ENCODE results near the gene BMP8B.
A peak's percentile ranks its signal among the peaks of the same experiment; 100 is the strongest.

The BMP8B gene

DNA sequence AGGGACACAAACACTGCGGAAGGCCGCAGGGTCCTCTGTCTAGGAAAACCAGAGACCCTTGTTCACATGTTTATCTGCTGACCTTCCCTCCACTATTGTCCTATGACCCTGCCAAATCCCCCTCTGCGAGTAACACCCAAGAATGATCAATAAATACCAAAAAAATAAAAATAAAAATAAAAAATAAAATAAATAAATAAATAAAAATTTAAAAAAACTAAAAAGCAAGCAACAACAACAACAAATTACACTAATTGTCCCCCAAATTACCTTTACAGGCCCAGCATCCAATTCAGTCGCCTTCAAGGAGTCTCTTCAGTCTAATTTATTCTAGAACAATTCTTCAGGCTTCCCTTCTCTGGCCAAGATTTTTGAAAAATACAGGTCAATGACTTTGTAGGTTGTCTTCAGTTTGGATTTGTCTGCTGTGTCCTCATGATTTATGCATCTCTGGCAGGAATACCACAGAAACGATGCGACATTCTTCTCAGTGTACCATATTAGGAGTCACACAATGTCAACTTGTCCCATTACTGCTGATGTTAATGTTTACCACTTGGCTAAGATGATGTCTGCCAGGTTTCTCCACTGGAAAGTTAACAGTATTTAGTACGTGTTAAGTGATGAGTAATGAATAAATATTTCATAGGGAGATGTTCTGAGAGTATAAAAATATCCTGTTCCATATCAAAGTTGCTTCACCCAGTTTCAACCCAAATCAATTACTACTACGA is 20.3 kb upstream of the BMP8B start:
- TF ChIP-seq CEBPB (IDR thresholded peaks at IDR 0.05) = no peak
- no peak for TF ChIP-seq CREB1 (IDR thresholded peaks at IDR 0.05; ENCODE audit: low read depth)

DNA sequence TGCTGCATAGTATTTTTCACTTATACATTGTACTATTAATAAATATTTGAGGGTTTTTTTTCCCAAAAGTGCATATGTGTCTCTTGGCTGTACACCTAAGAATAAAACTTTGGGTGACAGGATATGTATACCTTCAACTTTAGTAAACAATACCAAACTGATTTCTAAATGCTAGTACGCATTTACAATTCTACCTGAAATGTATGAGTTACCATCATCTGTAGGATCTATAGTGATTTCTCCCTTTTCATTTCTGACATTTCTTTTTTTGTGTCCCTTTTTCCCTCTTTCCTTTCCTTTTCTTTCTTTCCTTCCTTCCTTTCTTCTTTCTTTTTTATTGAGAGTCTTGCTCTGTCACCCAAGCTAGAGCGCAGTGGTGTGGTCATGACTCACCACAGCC is 16.7 kb upstream of the BMP8B start:
- TF ChIP-seq CREB1 (IDR thresholded peaks at IDR 0.05; ENCODE audit: low read depth) (no peak), YY1 (IDR thresholded peaks at IDR 0.05; ENCODE audit: low read depth) (no peak), TEAD4 (IDR thresholded peaks at IDR 0.05) (no peak), ZBTB7A (IDR thresholded peaks at IDR 0.05; ENCODE audit: low read depth) (no peak), FOXM1 (IDR thresholded peaks at IDR 0.05; ENCODE audit: borderline replicate concordance, low read depth) (no peak), MAX (IDR thresholded peaks at IDR 0.05) (no peak), EP300 (IDR thresholded peaks at IDR 0.05; ENCODE audit: borderline replicate concordance) (no peak), RAD21 (IDR thresholded peaks at IDR 0.05; ENCODE audit: low read depth) (no peak), TCF12 (IDR thresholded peaks at IDR 0.05; ENCODE audit: low read depth) (no peak), CEBPB (IDR thresholded peaks at IDR 0.05) (no peak), NFIC (IDR thresholded peaks at IDR 0.05) (no peak), EGR1 (IDR thresholded peaks at IDR 0.05) (no peak), TAF1 (IDR thresholded peaks at IDR 0.05; ENCODE audit: low read depth) (no peak), REST (IDR thresholded peaks at IDR 0.05; ENCODE audit: low read depth) (no peak), USF1 (IDR thresholded peaks at IDR 0.05) (no peak)

DNA sequence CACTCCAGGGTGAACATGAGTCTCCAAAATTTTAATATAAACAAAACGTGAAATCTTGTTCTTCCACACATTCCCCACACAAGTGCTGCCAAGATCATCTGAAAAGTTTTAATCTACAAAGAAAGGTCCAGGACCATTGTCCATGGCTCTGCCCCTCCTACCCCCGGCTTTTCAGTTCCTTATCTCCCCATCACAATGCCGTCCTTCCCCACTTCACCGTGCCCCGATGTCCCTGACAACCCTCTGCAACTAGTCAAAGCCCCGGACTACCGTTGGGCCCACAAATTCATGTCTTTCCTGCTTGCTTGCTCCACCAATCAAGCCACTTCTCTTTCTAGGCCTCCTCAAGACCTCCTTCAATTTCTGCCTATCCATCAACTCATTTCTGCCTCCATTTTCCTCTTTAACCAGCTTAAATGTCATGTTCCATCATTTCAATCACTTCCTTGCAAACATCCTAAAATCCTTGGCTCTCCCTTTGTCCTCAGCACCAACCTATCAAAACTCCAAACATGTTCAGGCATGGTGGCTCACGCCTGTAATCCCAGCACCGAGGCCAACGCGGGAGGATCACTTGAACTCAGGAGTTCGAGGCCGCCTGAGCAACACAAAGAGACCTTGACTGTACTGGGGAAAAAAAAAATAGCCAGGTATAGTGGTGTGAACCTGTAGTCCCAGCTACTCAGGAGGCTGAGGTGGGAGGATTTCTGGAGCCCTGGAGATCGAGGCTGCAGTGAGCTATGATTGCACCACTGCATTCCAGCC is 14.0 kb upstream of the BMP8B start:
- TF ChIP-seq EP300 (IDR thresholded peaks at IDR 0.05; ENCODE audit: borderline replicate concordance) (no peak), MAX (IDR thresholded peaks at IDR 0.05) (no peak), CEBPB (IDR thresholded peaks at IDR 0.05) (no peak), YY1 (IDR thresholded peaks at IDR 0.05; ENCODE audit: low read depth) (no peak), USF1 (IDR thresholded peaks at IDR 0.05) (no peak), REST (IDR thresholded peaks at IDR 0.05; ENCODE audit: low read depth) (no peak), TAF1 (IDR thresholded peaks at IDR 0.05; ENCODE audit: low read depth) (no peak), TEAD4 (IDR thresholded peaks at IDR 0.05) (no peak), ZBTB7A (IDR thresholded peaks at IDR 0.05; ENCODE audit: low read depth) (no peak), TCF12 (IDR thresholded peaks at IDR 0.05; ENCODE audit: low read depth) (no peak), RAD21 (IDR thresholded peaks at IDR 0.05; ENCODE audit: low read depth) (no peak), EGR1 (IDR thresholded peaks at IDR 0.05) (no peak), NFIC (IDR thresholded peaks at IDR 0.05) (no peak), CREB1 (IDR thresholded peaks at IDR 0.05; ENCODE audit: low read depth) (no peak), FOXM1 (IDR thresholded peaks at IDR 0.05; ENCODE audit: borderline replicate concordance, low read depth) (no peak)

GRCh38 chr1:39800471-39800835 is 11.8 kb upstream of the BMP8B start:
- TF ChIP-seq TCF12 (IDR thresholded peaks at IDR 0.05; ENCODE audit: low read depth) (no peak), TEAD4 (IDR thresholded peaks at IDR 0.05) (no peak), ZBTB7A (IDR thresholded peaks at IDR 0.05; ENCODE audit: low read depth) (no peak), USF1 (IDR thresholded peaks at IDR 0.05) (no peak), RAD21 (IDR thresholded peaks at IDR 0.05; ENCODE audit: low read depth) (no peak)

GRCh38 chr1:39799770-39800470 is 11.3 kb upstream of the BMP8B start:
- TF ChIP-seq RAD21 (IDR thresholded peaks at IDR 0.05; ENCODE audit: low read depth) = peak; percentile 72
- TF ChIP-seq REST (IDR thresholded peaks at IDR 0.05; ENCODE audit: low read depth) = no peak
